ENCODE results near the gene LMAN2L. TPM values are rescaled to one million over a fixed set of nuclear protein-coding genes. Genes with fewer than 3 reads are reported as not detected.
"Not testable (repeated sequence)": the region's sequence is repeated elsewhere in the genome, so short reads cannot be mapped to it uniquely, and the experiment has no call there.

Gene LMAN2L
- total RNA-seq, 1 donor from 2014 or later: 36.0 TPM

DNA sequence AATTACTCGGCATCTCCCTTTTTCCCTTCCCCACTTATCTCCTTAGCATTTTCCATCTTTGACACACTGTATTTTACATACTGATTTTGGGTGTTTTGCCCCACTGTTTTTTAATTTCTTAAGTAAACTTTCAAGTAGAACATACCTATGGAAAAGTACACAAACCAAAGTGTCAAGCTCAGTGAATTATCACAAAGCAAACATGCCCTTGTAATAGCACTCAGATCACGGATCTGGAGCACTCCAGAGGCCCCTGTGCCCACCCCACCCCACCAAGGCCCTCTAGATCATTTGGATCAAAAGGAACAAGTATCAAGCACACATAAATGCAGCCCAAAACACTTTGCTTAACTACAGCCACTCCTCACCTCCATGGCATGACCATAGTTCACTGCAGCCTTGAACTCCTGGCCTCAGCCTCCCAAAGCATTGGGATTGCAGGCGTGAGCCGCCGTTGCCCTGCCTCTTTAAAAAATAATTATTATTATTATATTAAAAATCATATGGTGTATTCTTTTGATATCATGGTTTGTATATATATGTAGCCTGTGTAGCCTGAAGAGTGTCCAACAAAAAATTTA lies 59.2 kb downstream of the LMAN2L start:
- Mint-ChIP-seq H3K27me3 (peaks cover 11% of the 10 kb centered on the region), H3K4me1 (ENCODE audit: low read depth) (peaks cover 16% of the 10 kb centered on the region), H3K36me3 (ENCODE audit: insufficient read depth) (no peaks in the 10 kb centered on the region), H3K4me3 (ENCODE audit: low read depth) (no peak overlapping the region), H3K27ac (no peak overlapping the region), H3K9me3 (ENCODE audit: low read depth) (no peaks in the 10 kb centered on the region)
- DNase-seq (ENCODE audit: low spot score, unreplicated experiment): no peak
- TF ChIP-seq, protein P1, sequence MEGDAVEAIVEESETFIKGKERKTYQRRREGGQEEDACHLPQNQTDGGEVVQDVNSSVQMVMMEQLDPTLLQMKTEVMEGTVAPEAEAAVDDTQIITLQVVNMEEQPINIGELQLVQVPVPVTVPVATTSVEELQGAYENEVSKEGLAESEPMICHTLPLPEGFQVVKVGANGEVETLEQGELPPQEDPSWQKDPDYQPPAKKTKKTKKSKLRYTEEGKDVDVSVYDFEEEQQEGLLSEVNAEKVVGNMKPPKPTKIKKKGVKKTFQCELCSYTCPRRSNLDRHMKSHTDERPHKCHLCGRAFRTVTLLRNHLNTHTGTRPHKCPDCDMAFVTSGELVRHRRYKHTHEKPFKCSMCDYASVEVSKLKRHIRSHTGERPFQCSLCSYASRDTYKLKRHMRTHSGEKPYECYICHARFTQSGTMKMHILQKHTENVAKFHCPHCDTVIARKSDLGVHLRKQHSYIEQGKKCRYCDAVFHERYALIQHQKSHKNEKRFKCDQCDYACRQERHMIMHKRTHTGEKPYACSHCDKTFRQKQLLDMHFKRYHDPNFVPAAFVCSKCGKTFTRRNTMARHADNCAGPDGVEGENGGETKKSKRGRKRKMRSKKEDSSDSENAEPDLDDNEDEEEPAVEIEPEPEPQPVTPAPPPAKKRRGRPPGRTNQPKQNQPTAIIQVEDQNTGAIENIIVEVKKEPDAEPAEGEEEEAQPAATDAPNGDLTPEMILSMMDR (IDR thresholded peaks at IDR 0.05; ENCODE audit: unreplicated experiment): no peak

DNA sequence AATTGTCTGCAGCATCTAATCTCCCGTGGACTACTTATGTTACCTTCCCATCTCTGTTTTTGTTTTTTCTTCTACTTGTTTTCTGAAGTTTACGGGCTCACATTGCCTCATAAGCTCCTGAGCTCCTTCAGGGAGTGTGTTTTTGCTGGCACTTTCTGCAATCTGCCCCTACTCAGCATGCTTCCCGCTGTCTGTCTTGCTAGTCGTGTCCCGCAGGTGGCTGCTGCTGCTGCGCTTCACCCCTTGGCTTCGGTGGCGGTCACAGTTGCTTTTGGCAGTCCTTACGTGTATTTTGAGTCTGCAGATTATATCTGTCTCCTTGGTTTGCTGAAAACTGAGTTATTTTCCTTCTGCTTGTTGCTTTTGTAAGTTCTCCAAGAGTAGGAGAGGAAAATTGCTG lies 60.0 kb downstream of the LMAN2L start:
- no peak for DNase-seq (ENCODE audit: low spot score, unreplicated experiment)
- Mint-ChIP-seq H3K27ac (no peak overlapping the region), H3K27me3 (peaks cover 11% of the 10 kb centered on the region), H3K9me3 (ENCODE audit: low read depth) (no peaks in the 10 kb centered on the region), H3K4me1 (ENCODE audit: low read depth) (peaks cover 16% of the 10 kb centered on the region), H3K36me3 (ENCODE audit: insufficient read depth) (no peaks in the 10 kb centered on the region), H3K4me3 (ENCODE audit: low read depth) (no peak overlapping the region)
- TF ChIP-seq, protein P1 (IDR thresholded peaks at IDR 0.05; ENCODE audit: unreplicated experiment): no peak

DNA sequence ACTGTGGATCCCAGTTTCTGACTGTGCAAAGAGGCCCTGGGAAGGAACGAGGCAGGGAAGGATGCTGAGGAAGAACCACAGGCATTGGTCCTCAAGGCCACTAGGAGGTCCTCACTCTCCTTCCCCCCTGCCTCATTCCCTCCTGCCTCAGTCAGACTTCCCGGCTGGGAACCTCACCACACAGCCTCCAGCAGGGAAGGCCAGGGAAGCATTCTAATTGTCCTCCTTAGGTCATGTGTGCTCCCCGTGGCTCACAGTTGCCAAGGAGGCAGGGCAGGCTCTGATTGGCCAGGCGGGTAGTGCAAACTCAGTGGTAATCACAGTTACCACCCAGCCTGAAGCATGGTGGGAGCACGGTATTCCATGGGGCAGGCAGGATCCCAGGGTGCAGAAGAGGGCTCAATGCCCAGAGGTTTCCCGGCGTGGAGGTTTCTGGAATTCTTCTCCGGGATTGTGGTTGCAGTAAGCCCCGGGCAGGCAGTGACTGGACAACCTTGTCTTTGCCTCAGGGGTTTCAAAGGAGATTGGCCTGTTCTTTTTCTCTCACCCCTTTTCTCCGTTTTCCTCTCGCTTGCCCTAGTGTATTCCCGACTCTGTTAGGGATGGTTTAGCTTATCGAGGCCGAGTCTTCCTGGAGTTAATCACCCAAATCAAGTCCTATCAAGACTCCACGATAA lies 70.2 kb downstream of the LMAN2L start:
- H3K9me3 Mint-ChIP-seq (ENCODE audit: low read depth): no peaks in the 10 kb centered on the region
- H3K27ac Mint-ChIP-seq: no peak overlapping the region
- no peaks in the 10 kb centered on the region for H3K4me1 Mint-ChIP-seq (ENCODE audit: low read depth)
- TF ChIP-seq, protein P1 (IDR thresholded peaks at IDR 0.05; ENCODE audit: unreplicated experiment): no peak
- peaks cover 14% of the 10 kb centered on the region for H3K27me3 Mint-ChIP-seq
- no peaks in the 10 kb centered on the region for H3K36me3 Mint-ChIP-seq (ENCODE audit: insufficient read depth)
- no peak for DNase-seq (ENCODE audit: low spot score, unreplicated experiment)
- H3K4me3 Mint-ChIP-seq (ENCODE audit: low read depth): no peak overlapping the region

DNA sequence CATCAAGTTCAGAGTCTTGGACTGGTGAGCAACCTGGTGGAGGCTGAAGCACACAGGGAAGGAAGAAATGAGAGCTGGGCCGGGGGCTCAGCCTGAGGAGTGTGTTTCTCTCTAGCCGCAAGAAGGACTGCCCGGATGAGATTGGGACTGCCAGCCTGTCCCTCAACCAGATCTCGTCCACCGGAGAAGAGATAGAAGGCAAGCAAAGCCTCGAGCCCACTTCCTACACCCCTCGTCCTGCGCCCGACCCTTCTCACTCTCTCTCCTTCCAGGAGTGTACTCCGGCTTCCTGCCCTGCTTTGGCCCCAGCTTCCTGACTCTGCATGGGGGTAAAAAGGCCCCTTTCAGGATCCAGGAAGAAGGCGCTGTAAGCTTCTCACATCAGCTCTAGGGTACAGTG lies 71.1 kb downstream of the LMAN2L start:
- DNase-seq (ENCODE audit: low spot score, unreplicated experiment): no peak
- no peaks in the 10 kb centered on the region for H3K4me1 Mint-ChIP-seq (ENCODE audit: low read depth)
- no peaks in the 10 kb centered on the region for H3K36me3 Mint-ChIP-seq (ENCODE audit: insufficient read depth)
- TF ChIP-seq, protein P1 (IDR thresholded peaks at IDR 0.05; ENCODE audit: unreplicated experiment): no peak
- no peak overlapping the region for H3K4me3 Mint-ChIP-seq (ENCODE audit: low read depth)
- no peak overlapping the region for H3K27ac Mint-ChIP-seq
- H3K9me3 Mint-ChIP-seq (ENCODE audit: low read depth): no peaks in the 10 kb centered on the region
- peaks cover 14% of the 10 kb centered on the region for H3K27me3 Mint-ChIP-seq

DNA sequence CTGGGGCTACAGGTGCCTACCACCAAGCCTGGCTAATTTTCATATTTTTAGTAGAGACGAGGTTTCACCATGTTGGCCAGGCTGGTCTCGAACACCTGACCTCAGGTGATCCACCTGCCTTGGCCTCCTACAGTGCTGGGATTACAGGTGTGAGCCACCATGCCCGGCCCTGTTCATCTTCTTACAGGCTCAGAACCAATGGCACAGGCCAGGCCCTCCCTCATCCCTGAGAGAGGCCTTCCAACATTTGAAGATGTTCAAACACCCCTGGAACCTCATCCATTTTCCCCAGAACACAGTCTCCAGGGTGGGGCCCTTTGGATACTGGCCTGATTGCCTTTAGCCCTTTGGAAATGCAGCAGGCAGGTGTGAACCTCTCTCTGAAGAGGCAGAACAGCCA lies 74.1 kb downstream of the LMAN2L start:
- H3K27me3 Mint-ChIP-seq; H3K9me3 Mint-ChIP-seq (ENCODE audit: low read depth); H3K27ac Mint-ChIP-seq; H3K4me1 Mint-ChIP-seq (ENCODE audit: low read depth); DNase-seq (ENCODE audit: low spot score, unreplicated experiment); H3K36me3 Mint-ChIP-seq (ENCODE audit: insufficient read depth); H3K4me3 Mint-ChIP-seq (ENCODE audit: low read depth): not testable (repeated sequence)

DNA sequence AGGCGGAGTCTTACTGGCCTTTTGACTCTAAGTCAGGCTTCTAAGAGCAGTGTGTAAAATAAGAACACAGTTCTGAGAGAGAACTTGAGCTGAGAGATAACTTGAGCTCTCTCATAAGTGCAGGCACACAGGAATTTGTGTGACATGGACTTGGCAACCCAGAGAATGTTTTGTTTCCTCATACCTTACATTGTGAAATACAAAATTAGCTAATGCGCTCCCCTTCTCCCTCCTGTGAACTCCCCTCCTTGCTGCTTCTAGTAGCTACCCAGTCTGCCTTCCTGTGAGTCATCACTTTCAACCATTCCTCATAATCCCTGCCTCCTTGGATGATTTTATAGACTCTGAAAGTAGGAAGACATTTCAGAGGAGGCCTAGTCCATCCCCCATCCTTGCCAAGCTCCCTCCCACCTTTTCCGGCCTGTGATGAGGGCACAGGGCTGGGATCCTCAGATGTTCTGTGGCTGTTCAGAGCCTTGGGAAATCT lies 74.7 kb downstream of the LMAN2L start:
- Mint-ChIP-seq H3K9me3 (ENCODE audit: low read depth) (no peaks in the 10 kb centered on the region), H3K4me1 (ENCODE audit: low read depth) (no peaks in the 10 kb centered on the region), H3K36me3 (ENCODE audit: insufficient read depth) (no peaks in the 10 kb centered on the region), H3K4me3 (ENCODE audit: low read depth) (no peak overlapping the region), H3K27me3 (peaks cover 4% of the 10 kb centered on the region), H3K27ac (no peak overlapping the region)
- TF ChIP-seq, protein P1 (IDR thresholded peaks at IDR 0.05; ENCODE audit: unreplicated experiment): no peak
- no peak for DNase-seq (ENCODE audit: low spot score, unreplicated experiment)
